Motor neuron (in vitro differentiated cells): ENCODE measurements around the gene STARD5. TPM values are rescaled to one million over a fixed set of nuclear protein-coding genes. Genes with fewer than 3 reads are reported as not detected.

ENCODE experiments used
- ATAC-seq, 8 experiments: fragments of 200-7000 bp; cut with Tn5 transposase; replicated peaks in 6 of 8; 2 replicates each; pipeline ENCODE4 v1.8.0; 2021; ENCODE audit warnings: mild to moderate bottlenecking in 8 of 8, moderate library complexity in 8 of 8
- H3K27ac ChIP-seq, 2 donors: fragments of 250-450 bp; sonication (Bioruptor Pico); 2 replicates each; pipeline ENCODE4 v1.9.0; 2021; ENCODE audit warnings: antibody characterized with exemption in 2 of 2, mild to moderate bottlenecking in 2 of 2, moderate library complexity in 1 of 2
- H3K4me1 ChIP-seq, 2 donors: fragments of 250-450 bp; sonication (Bioruptor Pico); replicated peaks in 1 of 2; 2 replicates each; pipeline ENCODE4 v1.6.1; 2021; ENCODE audit warnings: antibody characterized with exemption in 2 of 2, mild to moderate bottlenecking in 2 of 2, moderate library complexity in 1 of 2
- H3K4me3 ChIP-seq, 5 donors: fragments of 250-450 bp; sonication (Bioruptor Pico); 2 replicates each; pipeline ENCODE4 v1.9.0; 2021; ENCODE audit warnings: antibody characterized with exemption in 5 of 5, mild to moderate bottlenecking in 5 of 5, moderate library complexity in 4 of 5
- WGBS, 10 experiments: fragments of 450-650 bp; shearing (Covaris generic); methylation state at CpG; one replicate each; pipeline ENCODE4 v1.0.0; 2022; 5-methylcytosine and 5-hydroxymethylcytosine counted together
- in situ Hi-C, 9 experiments: fragments of 400-800 bp; cut with MboI; loops; one replicate each; pipeline ENCODE4 v1.15.0; 2021; ENCODE audit warnings: low sequenced_read_pairs in 9 of 9, low pct_unique_long_range_greater_than_20kb in 2 of 9; ENCODE audit not compliant: unreplicated experiment in 9 of 9
- total RNA-seq, 8 experiments: library from RNA; unstranded; fragments of 300-600 nt; gene quantifications; 2 replicates each; pipeline versions ENCODE4 v1.2.3 to v1.2.4, GENCODE V29; 2022

The STARD5 gene
- total RNA-seq, 8 experiments from 2014 or later: 0.92 to 9.7 (median 2.1) TPM

GRCh38 chr15:81302701-81303109 lies 21.2 kb downstream of the STARD5 start:
- H3K27ac ChIP-seq: no peak overlapping the region
- WGBS, 10 experiments: 92 to 100% (median 100%) methylated on average over 1 to 4 of the region's 6 CpGs; no CpG with 5 or more reads in 6 of the 10 experiments
- peaks cover 14 to 16% of the 10 kb centered on the region in 2 donors for H3K4me1 ChIP-seq
- in situ Hi-C loops: no loop called here
- H3K4me3 ChIP-seq: no peak overlapping the region
- no peak for ATAC-seq

GRCh38 chr15:81301815-81302399 lies 22.0 kb downstream of the STARD5 start:
- ATAC-seq: no peak
- Histone ChIP-seq H3K27ac (no peak overlapping the region), H3K4me1 (peaks cover 14 to 16% of the 10 kb centered on the region in 2 donors), H3K4me3 (no peak overlapping the region)
- WGBS, 10 experiments: 80 to 91% (median 84%) methylated on average over 1 to 4 of the region's 5 CpGs; no CpG with 5 or more reads in 6 of the 10 experiments
- in situ Hi-C loops: no loop called here

- in situ Hi-C loops: no loop called here
- ATAC-seq: no peak
- WGBS, 10 experiments: 50 to 100% (median 92%) methylated on average over 1 to 4 of the region's 4 CpGs; no CpG with 5 or more reads in 2 of the 10 experiments
- H3K27ac ChIP-seq: no peak overlapping the region
- H3K4me1 ChIP-seq: peaks cover 14 to 16% of the 10 kb centered on the region in 2 donors
- H3K4me3 ChIP-seq: no peak overlapping the region
Observed at GRCh38 chr15:81301385-81301784, 22.6 kb downstream of the STARD5 start.

- no peak overlapping the region for H3K27ac ChIP-seq
- in situ Hi-C loops: loop anchor here in 1 of 9 experiments (25.0 kb wide), 1 partner anchor 88 kb away; no protein-coding TSS in a partner anchor
- WGBS, 10 experiments: 20 to 100% (median 85%) methylated on average over 1 to 5 of the region's 14 CpGs; no CpG with 5 or more reads in 6 of the 10 experiments
- H3K4me3 ChIP-seq: no peak overlapping the region
- no peak for ATAC-seq
- H3K4me1 ChIP-seq: peaks cover 19 to 23% of the 10 kb centered on the region in 2 donors
Observed at GRCh38 chr15:81299630-81300273, 24.2 kb downstream of the STARD5 start.

- no peak overlapping the region for H3K27ac ChIP-seq
- no peak for ATAC-seq
- WGBS, 10 experiments: 74 to 87% methylated on average over 3 of the region's 3 CpGs; no CpG with 5 or more reads in 8 of the 10 experiments
- peaks cover 20 to 24% of the 10 kb centered on the region in 2 donors for H3K4me1 ChIP-seq
- H3K4me3 ChIP-seq: no peak overlapping the region
- in situ Hi-C loops: loop anchor here in 1 of 9 experiments (25.0 kb wide), 1 partner anchor 88 kb away; no protein-coding TSS in a partner anchor
Observed at GRCh38 chr15:81299156-81299555, 24.8 kb downstream of the STARD5 start.

- in situ Hi-C loops: loop anchor here in 1 of 9 experiments (25.0 kb wide), 1 partner anchor 89 kb away; no protein-coding TSS in a partner anchor
- H3K4me3 ChIP-seq: no peak overlapping the region
- 75 to 87% (median 80%) methylated on average over 2 to 4 of the region's 6 CpGs; no CpG with 5 or more reads in 5 of the 10 experiments for WGBS, 10 experiments
- H3K4me1 ChIP-seq: peaks cover 21 to 24% of the 10 kb centered on the region in 2 donors
- H3K27ac ChIP-seq: no peak overlapping the region
- ATAC-seq: no peak
Observed at GRCh38 chr15:81298611-81299010, 25.3 kb downstream of the STARD5 start.

DNA sequence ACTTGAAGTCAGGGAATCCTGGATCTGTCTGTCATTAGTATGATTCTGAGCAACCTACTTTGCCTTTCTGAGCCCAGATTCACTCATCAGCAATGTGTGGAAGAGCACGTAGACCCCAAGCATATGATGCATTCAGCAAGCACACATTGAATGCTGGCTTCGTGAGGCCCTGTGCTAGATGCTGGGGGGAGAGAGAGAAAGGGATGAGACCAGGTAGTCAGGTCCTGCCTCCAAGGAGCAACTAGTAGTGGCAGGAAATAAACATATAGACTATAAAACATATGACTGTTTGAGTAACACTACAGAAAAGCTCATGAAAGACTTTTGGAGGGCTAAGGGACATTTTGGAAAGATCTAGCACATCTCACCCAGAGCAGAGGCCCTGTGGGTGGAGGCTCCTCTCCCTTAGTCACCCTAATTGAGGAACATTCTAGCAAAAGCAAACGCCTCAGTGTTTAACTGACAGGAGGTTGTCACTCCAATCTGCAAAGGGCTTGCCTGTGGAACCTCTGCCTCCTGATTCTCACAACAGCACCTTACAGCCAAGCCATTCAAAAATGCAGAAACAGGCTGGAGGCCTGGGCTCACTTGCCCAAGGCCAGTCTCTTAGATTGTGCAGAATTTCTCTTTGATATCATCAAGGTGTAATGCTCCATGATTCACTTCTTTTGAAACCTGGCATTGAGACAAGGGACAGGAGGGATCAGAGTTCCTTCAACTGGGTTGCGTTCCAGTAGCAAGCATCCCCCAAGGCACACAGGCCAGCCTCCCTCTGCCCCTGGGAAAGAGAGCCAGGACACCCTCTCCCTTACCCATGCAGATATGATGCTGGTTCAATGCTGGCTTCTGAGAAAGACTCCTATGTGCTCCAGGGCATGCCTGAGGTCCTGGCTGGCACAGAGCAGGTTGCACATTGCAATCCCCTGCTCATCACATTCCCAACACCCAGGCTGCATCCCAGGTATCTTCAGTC lies 26.1 kb downstream of the STARD5 start:
- no peak for ATAC-seq
- WGBS, 10 experiments: 18 to 100% (median 80%) methylated on average over 1 to 2 of the region's 4 CpGs; no CpG with 5 or more reads in 3 of the 10 experiments
- Histone ChIP-seq H3K27ac (no peak overlapping the region), H3K4me3 (no peak overlapping the region), H3K4me1 (peaks cover 16 to 18% of the 10 kb centered on the region in 2 donors)
- in situ Hi-C loops: loop anchor here in 1 of 9 experiments (25.0 kb wide), 1 partner anchor 89 kb away; no protein-coding TSS in a partner anchor

GRCh38 chr15:81297147-81297572 lies 26.8 kb downstream of the STARD5 start:
- H3K27ac ChIP-seq: no peak overlapping the region
- 8 to 80% methylated on average over 1 to 2 of the region's 3 CpGs; no CpG with 5 or more reads in 8 of the 10 experiments for WGBS, 10 experiments
- in situ Hi-C loops: loop anchor here in 1 of 9 experiments (25.0 kb wide), 1 partner anchor 90 kb away; no protein-coding TSS in a partner anchor
- H3K4me1 ChIP-seq: peaks cover 16 to 18% of the 10 kb centered on the region in 2 donors
- peak in 1 of 8 experiments; percentile 53 for ATAC-seq
- H3K4me3 ChIP-seq: no peak overlapping the region

- in situ Hi-C loops: loop anchor here in 1 of 9 experiments (25.0 kb wide), 1 partner anchor 91 kb away; no protein-coding TSS in a partner anchor
- H3K27ac ChIP-seq: no peak overlapping the region
- no peak overlapping the region for H3K4me3 ChIP-seq
- no peak for ATAC-seq
- H3K4me1 ChIP-seq: peaks cover 16 to 18% of the 10 kb centered on the region in 2 donors
- WGBS, 10 experiments: 20 to 84% (median 79%) methylated on average over 1 to 8 of the region's 11 CpGs; no CpG with 5 or more reads in 2 of the 10 experiments
Observed at GRCh38 chr15:81296673-81297072, 27.3 kb downstream of the STARD5 start.

DNA sequence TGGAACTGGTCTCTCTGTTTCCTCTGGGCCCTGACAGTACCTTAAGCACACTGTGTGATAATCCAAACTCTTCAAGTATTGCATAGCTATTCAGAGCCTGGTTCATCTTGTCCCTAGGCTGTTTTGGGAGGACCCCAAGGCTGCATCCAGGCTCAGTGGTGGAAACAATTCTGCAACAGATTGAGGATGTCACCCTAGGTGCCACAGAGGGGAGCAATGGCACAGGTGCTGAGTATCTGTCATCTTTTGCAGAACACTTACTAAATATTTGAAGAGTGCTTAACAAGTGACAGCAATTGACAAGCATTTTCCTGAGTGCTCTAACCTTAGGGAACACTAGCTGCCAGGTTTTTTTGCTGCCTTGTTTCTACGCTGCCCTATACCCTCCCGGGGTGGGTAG lies 27.8 kb downstream of the STARD5 start:
- no peak for ATAC-seq
- Histone ChIP-seq H3K4me3 (no peak overlapping the region), H3K4me1 (peaks cover 16 to 18% of the 10 kb centered on the region in 2 donors), H3K27ac (no peak overlapping the region)
- 67 to 100% (median 80%) methylated on average over 1 to 2 of the region's 2 CpGs; no CpG with 5 or more reads in 3 of the 10 experiments for WGBS, 10 experiments
- in situ Hi-C loops: loop anchor here in 1 of 9 experiments (25.0 kb wide), 1 partner anchor 91 kb away; no protein-coding TSS in a partner anchor

GRCh38 chr15:81295486-81296121 lies 28.3 kb downstream of the STARD5 start:
- Histone ChIP-seq H3K4me3 (no peak overlapping the region), H3K27ac (no peak overlapping the region), H3K4me1 (peaks cover 16 to 18% of the 10 kb centered on the region in 2 donors)
- ATAC-seq: no peak
- in situ Hi-C loops: loop anchor here in 1 of 9 experiments (25.0 kb wide), 1 partner anchor 92 kb away; no protein-coding TSS in a partner anchor
- 0 to 82% (median 51%) methylated on average over 2 to 5 of the region's 5 CpGs; no CpG with 5 or more reads in 3 of the 10 experiments for WGBS, 10 experiments

GRCh38 chr15:81294516-81294880 lies 29.4 kb downstream of the STARD5 start:
- in situ Hi-C loops: loop anchor here in 1 of 9 experiments (25.0 kb wide), 1 partner anchor 93 kb away; no protein-coding TSS in a partner anchor
- peak in 6 of 8 experiments; percentile 45 to 92 (median 74) for ATAC-seq

More at GRCh38 chr15:81294516-81294880, 29.4 kb downstream of the STARD5 start:
- no peak overlapping the region for H3K27ac ChIP-seq
- peaks cover 16 to 18% of the 10 kb centered on the region in 2 donors for H3K4me1 ChIP-seq
- WGBS, 10 experiments: 51 to 100% (median 75%) methylated on average over 1 to 5 of the region's 6 CpGs; no CpG with 5 or more reads in 3 of the 10 experiments
- H3K4me3 ChIP-seq: no peak overlapping the region
